IPS-11a (cell line): ENCODE data around the gene UBE2L6.
"Not testable (repeated sequence)": the region's sequence is repeated elsewhere in the genome, so short reads cannot be mapped to it uniquely, and the experiment has no call there.

Source experiments
- H3K4me3 ChIP-seq: one replicate; pipeline ENCODE4 v1.5.1; 2013; ENCODE audit warnings: low read depth, low read length, control low read depth

UBE2L6 gene

GRCh38 chr11:57566905-57567514 lies 462 bp downstream of the UBE2L6 start:
- H3K4me3 ChIP-seq = peak overlapping the region; percentile 78

GRCh38 chr11:57566005-57566904 lies 1.2 kb downstream of the UBE2L6 start:
- no peak overlapping the region for H3K4me3 ChIP-seq

GRCh38 chr11:57562596-57562995 lies 4.9 kb downstream of the UBE2L6 start:
- no peak overlapping the region for H3K4me3 ChIP-seq

GRCh38 chr11:57560146-57560545 lies 7.3 kb downstream of the UBE2L6 start:
- no peak overlapping the region for H3K4me3 ChIP-seq

GRCh38 chr11:57556041-57556440 lies 11.4 kb downstream of the UBE2L6 start:
- no peak overlapping the region for H3K4me3 ChIP-seq

- H3K4me3 ChIP-seq = no peak overlapping the region
These were observed 12.1 kb downstream of the UBE2L6 start for GRCh38 chr11:57555393-57555792.

- H3K4me3 ChIP-seq = no peak overlapping the region
These were observed 15.0 kb downstream of the UBE2L6 start for GRCh38 chr11:57552479-57552878.

GRCh38 chr11:57551941-57552340 lies 15.5 kb downstream of the UBE2L6 start:
- H3K4me3 ChIP-seq = no peak overlapping the region

GRCh38 chr11:57549983-57550382 lies 17.5 kb downstream of the UBE2L6 start:
- H3K4me3 ChIP-seq = no peak overlapping the region

GRCh38 chr11:57547854-57548377 lies 19.6 kb downstream of the UBE2L6 start:
- H3K4me3 ChIP-seq = no peak overlapping the region

GRCh38 chr11:57546869-57547475 lies 20.5 kb downstream of the UBE2L6 start:
- no peak overlapping the region for H3K4me3 ChIP-seq

- H3K4me3 ChIP-seq = no peak overlapping the region
These were observed 21.0 kb downstream of the UBE2L6 start for GRCh38 chr11:57546451-57546850.

- H3K4me3 ChIP-seq = no peak overlapping the region
These were observed 21.6 kb downstream of the UBE2L6 start for GRCh38 chr11:57545883-57546282.

GRCh38 chr11:57544566-57544965 lies 22.9 kb downstream of the UBE2L6 start:
- H3K4me3 ChIP-seq = no peak overlapping the region

GRCh38 chr11:57543593-57543992 lies 23.9 kb downstream of the UBE2L6 start:
- no peak overlapping the region for H3K4me3 ChIP-seq

GRCh38 chr11:57542582-57542981 lies 24.9 kb downstream of the UBE2L6 start:
- no peak overlapping the region for H3K4me3 ChIP-seq

GRCh38 chr11:57541169-57541568 lies 26.3 kb downstream of the UBE2L6 start:
- H3K4me3 ChIP-seq = no peak overlapping the region

- H3K4me3 ChIP-seq = no peak overlapping the region
These were observed 28.1 kb downstream of the UBE2L6 start for GRCh38 chr11:57539342-57539741.

- no peak within 1 kb of the TSS for H3K4me3 ChIP-seq
These were observed 30.4 kb downstream of the UBE2L6 start, which contains the start of gene SMTNL1 for GRCh38 chr11:57536947-57537619. Gene SMTNL1, plus strand, starts transcription at chr11:57537595. Its CDS starts 5,048 bp downstream, at chr11:57542643.

- not testable (repeated sequence) for H3K4me3 ChIP-seq
These were observed 33.0 kb downstream of the UBE2L6 start for GRCh38 chr11:57534449-57534848.
